ENCODE results near the gene TBC1D22A.

- no peak for TF ChIP-seq CTCF (conservative IDR thresholded peaks at IDR 0.05; ENCODE audit: low read length)
- no peak for TF ChIP-seq EZH2phosphoT487 (IDR thresholded peaks at IDR 0.05; ENCODE audit: borderline replicate concordance, low read depth, low read length)
Observed at GRCh38 chr22:47190276-47190956, 428.0 kb downstream of the TBC1D22A start.

Data from OCI-LY7 (cell line).